ENCODE results near the gene ENTHD1.

DNA sequence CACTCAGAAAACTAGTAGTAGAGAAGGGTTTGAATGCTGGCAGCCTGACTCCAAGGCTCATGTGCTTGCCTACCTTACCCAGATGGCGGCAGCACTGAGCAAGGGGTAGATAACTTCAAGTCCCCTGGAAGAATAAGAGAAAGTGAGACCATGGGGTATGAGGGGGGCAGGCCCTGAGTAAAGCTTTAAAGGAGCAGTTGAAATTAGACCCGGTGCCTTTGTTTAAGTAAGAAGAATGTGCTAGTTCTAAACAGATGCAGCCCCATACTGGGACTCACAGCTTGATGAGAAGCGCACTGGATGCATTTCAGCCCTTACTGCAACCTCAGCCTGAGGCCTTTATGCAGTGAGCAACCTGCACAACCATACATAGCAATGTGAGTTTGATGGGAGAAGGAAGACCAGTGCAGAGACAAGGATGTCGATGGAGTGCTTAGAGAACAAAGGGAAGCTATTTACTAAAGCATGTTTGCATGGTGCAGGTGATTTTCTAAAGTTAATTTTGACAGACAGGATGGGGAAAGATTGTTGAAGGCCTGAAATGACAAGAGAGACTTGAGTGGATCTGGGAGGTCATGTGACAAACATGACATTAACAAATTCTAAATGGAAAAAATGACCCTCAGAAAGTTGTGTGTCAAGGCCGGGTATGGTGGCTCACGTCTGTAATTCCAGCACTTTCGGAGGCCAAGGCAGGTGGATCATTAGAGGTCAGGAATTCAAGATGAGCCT lies 39.5 kb upstream of the ENTHD1 start:
- TF ChIP-seq CTCF (IDR thresholded peaks at IDR 0.05): peak in 3 of 4 experiments; percentile 40 to 43 (median 42)
- no peak for TF ChIP-seq POLR2AphosphoS5 (IDR thresholded peaks at IDR 0.05)
